Liver (tissue), 9 donors: ENCODE data around the gene C2orf76. TPM values are rescaled to one million over a fixed set of nuclear protein-coding genes. Genes with fewer than 3 reads are reported as not detected.
A peak's percentile ranks its signal among the peaks of the same experiment; 100 is the strongest.

ENCODE experiments used
- DNase-seq: peaks from one replicate; pipeline ENCODE4 v3.0.0-alpha.2; 2017; ENCODE audit warnings: low spot score
- H3K27ac ChIP-seq, 2 donors: one replicate each; pipeline ENCODE4 v1.7.0; 2013; ENCODE audit warnings: inconsistent platforms in 2 of 2, low read length in 2 of 2, control low read depth in 1 of 2, low read depth in 1 of 2, mild to moderate bottlenecking in 1 of 2
- H3K27me3 ChIP-seq, 4 donors: one replicate each; pipeline versions ENCODE4 v1.6.1 to v1.7.0; 2013; ENCODE audit warnings: low read length in 3 of 4, inconsistent platforms in 1 of 4, mild to moderate bottlenecking in 1 of 4, moderate library complexity in 1 of 4; ENCODE audit not compliant: control insufficient read depth in 4 of 4, insufficient read depth in 4 of 4
- H3K36me3 ChIP-seq, 4 donors: one replicate each; pipeline versions ENCODE4 v1.6.1 to v1.7.0; 2013; ENCODE audit warnings: low read length in 3 of 4, mild to moderate bottlenecking in 3 of 4, low read depth in 1 of 4, moderate library complexity in 1 of 4; ENCODE audit not compliant: control insufficient read depth in 4 of 4, insufficient read depth in 3 of 4
- H3K4me1 ChIP-seq, 4 donors: one replicate each; pipeline versions ENCODE4 v1.6.1 to v1.7.0; 2013; ENCODE audit warnings: low read length in 3 of 4, mild to moderate bottlenecking in 3 of 4, moderate library complexity in 1 of 4; ENCODE audit not compliant: control insufficient read depth in 4 of 4, insufficient read depth in 4 of 4
- H3K4me3 ChIP-seq, 3 donors: one replicate each; pipeline versions ENCODE4 v1.6.1 to v1.7.0; 2013; ENCODE audit warnings: low read length in 3 of 3, control low read depth in 1 of 3, low read depth in 1 of 3, mild to moderate bottlenecking in 1 of 3
- H3K9ac ChIP-seq, 2 donors: one replicate each; pipeline ENCODE4 v1.7.0; 2013; ENCODE audit warnings: low read length in 2 of 2, mild to moderate bottlenecking in 2 of 2, moderate library complexity in 2 of 2, control low read depth in 1 of 2, low read depth in 1 of 2
- H3K9me3 ChIP-seq, 4 donors: one replicate each; pipeline versions ENCODE4 v1.6.1 to v1.7.0; 2013; ENCODE audit warnings: low read length in 3 of 4; ENCODE audit not compliant: control insufficient read depth in 4 of 4
- ATF3 ChIP-seq: IDR thresholded peaks from 2 replicates; pipeline ENCODE4 v1.6.1; 2016; ENCODE audit warnings: antibody characterized with exemption
- EGR1 ChIP-seq, 2 donors: IDR thresholded peaks; 2 replicates each; pipeline ENCODE4 v1.6.1; 2016 to 2018; ENCODE audit warnings: antibody characterized with exemption in 2 of 2, low read depth in 2 of 2
- FOXA1 ChIP-seq: IDR thresholded peaks from 2 replicates; pipeline ENCODE4 v1.6.1; 2016; ENCODE audit warnings: antibody characterized with exemption
- FOXA2 ChIP-seq: IDR thresholded peaks from 2 replicates; pipeline ENCODE4 v1.6.1; 2016; ENCODE audit warnings: antibody characterized with exemption
- GABPA ChIP-seq, 2 donors: IDR thresholded peaks in 1 of 2; conservative IDR thresholded peaks in 1 of 2; 2 replicates each; pipeline ENCODE4 v1.6.1; 2016; ENCODE audit warnings: antibody characterized with exemption in 2 of 2, mild to moderate bottlenecking in 1 of 2, moderate library complexity in 1 of 2
- HNF4A ChIP-seq, 2 donors: conservative IDR thresholded peaks; 2 replicates each; pipeline ENCODE4 v1.6.1; 2016; ENCODE audit warnings: antibody characterized with exemption in 2 of 2, mild to moderate bottlenecking in 2 of 2
- HNF4G ChIP-seq: IDR thresholded peaks from 2 replicates; pipeline ENCODE4 v1.6.1; 2016; ENCODE audit warnings: antibody characterized with exemption
- MAX ChIP-seq: IDR thresholded peaks from 2 replicates; pipeline ENCODE4 v1.6.1; 2016; ENCODE audit warnings: antibody characterized with exemption
- NR2F2 ChIP-seq: IDR thresholded peaks from 2 replicates; pipeline ENCODE4 v1.6.1; 2016; ENCODE audit warnings: antibody characterized with exemption
- RAD21 ChIP-seq, 2 donors: IDR thresholded peaks; 2 replicates each; pipeline ENCODE4 v1.6.1; 2016; ENCODE audit warnings: antibody characterized with exemption in 2 of 2, mild to moderate bottlenecking in 2 of 2
- REST ChIP-seq: IDR thresholded peaks from 2 replicates; pipeline ENCODE4 v1.6.1; 2016; ENCODE audit warnings: antibody characterized with exemption, mild to moderate bottlenecking
- RXRA ChIP-seq, 2 donors: IDR thresholded peaks; 2 replicates each; pipeline ENCODE4 v1.6.1; 2017 to 2018; ENCODE audit warnings: antibody characterized with exemption in 2 of 2, mild to moderate bottlenecking in 1 of 2
- SP1 ChIP-seq: IDR thresholded peaks from 2 replicates; pipeline ENCODE4 v1.6.1; 2018; ENCODE audit warnings: antibody characterized with exemption, mild to moderate bottlenecking
- TAF1 ChIP-seq: conservative IDR thresholded peaks from 2 replicates; pipeline ENCODE4 v1.6.1; 2016; ENCODE audit warnings: antibody characterized with exemption, mild to moderate bottlenecking
- YY1 ChIP-seq: IDR thresholded peaks from 2 replicates; pipeline ENCODE4 v1.6.1; 2016; ENCODE audit warnings: antibody characterized with exemption, mild to moderate bottlenecking
- WGBS: extraction: QIAGEN DNeasy Blood & Tissue Kit; methylation state at CpG from one replicate; pipeline ENCODE4 v1.1.7; 2013; 5-methylcytosine and 5-hydroxymethylcytosine counted together
- polyA plus RNA-seq, 2 donors: library from polyadenylated mRNA; stranded (reverse) in 1 of 2; unstranded in 1 of 2; fragments of 200-250 nt in 1 of 2; fragments of >200 nt in 1 of 2; fragmentation: Nextera tagmentation in 1 of 2; extraction: Ambion mirVana in 1 of 2; gene quantifications; one replicate each; pipeline versions ENCODE4 v1.2.1 to v1.2.3, GENCODE V29; 2013 to 2015
- total RNA-seq, 2 donors: library from RNA; depleted of rRNA; stranded (reverse); fragments of >200 nt; gene quantifications; one replicate each; pipeline ENCODE4 v1.2.3, GENCODE V29; 2014
- donor health status: healthy.
- donor health status: healthy.
- donor health status: healthy.
- donor health status: healthy.
- donor health status: healthy.

C2orf76 gene
- total and polyA plus RNA-seq, 4 donors = 2.7 to 6.3 (median 4.6) TPM

GRCh38 chr2:119283873-119284331, 82.7 kb downstream of the C2orf76 start:
- DNase-seq = no peak
- Histone ChIP-seq H3K4me1 (peaks cover 0 to 5% (median under 1%) of the 10 kb centered on the region in 4 donors), H3K4me3 (no peak overlapping the region), H3K36me3 (no peaks in the 10 kb centered on the region), H3K27me3 (no peaks in the 10 kb centered on the region), H3K27ac (no peak overlapping the region), H3K9me3 (no peaks in the 10 kb centered on the region), H3K9ac (no peak overlapping the region)
- TF ChIP-seq REST = peak; percentile 50
- TF ChIP-seq HNF4G = no peak
- TF ChIP-seq HNF4A (conservative IDR thresholded peaks at IDR 0.05) = peak; percentile 21 to 69
- peak in 1 of 2 donors; percentile 40 for TF ChIP-seq GABPA (IDR thresholded peaks at IDR 0.05 in 1 of 2, conservative IDR thresholded peaks at IDR 0.05 in 1 of 2)
- peak; percentile 51 for TF ChIP-seq YY1
- no peak for TF ChIP-seq NR2F2
- no peak for TF ChIP-seq FOXA2
- peak in 1 of 2 donors; percentile 33 for TF ChIP-seq EGR1 (IDR thresholded peaks at IDR 0.05; ENCODE audit: low read depth in 2 of 2)
- TF ChIP-seq MAX = peak; percentile 38
- TF ChIP-seq RXRA (IDR thresholded peaks at IDR 0.05) = peak in 1 of 2 donors; percentile 73
- 59% methylated on average over 10 of the region's 10 CpGs for WGBS

- no peaks in the 10 kb centered on the region for H3K9me3 ChIP-seq
- DNase-seq = no peak
- peaks cover 0 to 5% (median under 1%) of the 10 kb centered on the region in 4 donors for H3K4me1 ChIP-seq
- no peak overlapping the region for H3K27ac ChIP-seq
- no peak for TF ChIP-seq HNF4A (conservative IDR thresholded peaks at IDR 0.05)
- TF ChIP-seq SP1 = no peak
- H3K27me3 ChIP-seq = no peaks in the 10 kb centered on the region
- H3K36me3 ChIP-seq = no peaks in the 10 kb centered on the region
- no peak overlapping the region for H3K4me3 ChIP-seq
- no peak overlapping the region for H3K9ac ChIP-seq
- WGBS = 75% methylated on average over 4 of the region's 4 CpGs
These were observed 83.6 kb downstream of the C2orf76 start for GRCh38 chr2:119282996-119283511.

GRCh38 chr2:119282146-119282995, 84.3 kb downstream of the C2orf76 start:
- H3K9ac ChIP-seq = no peak overlapping the region
- TF ChIP-seq GABPA (IDR thresholded peaks at IDR 0.05 in 1 of 2, conservative IDR thresholded peaks at IDR 0.05 in 1 of 2) = no peak
- no peak for TF ChIP-seq FOXA1
- TF ChIP-seq RXRA (IDR thresholded peaks at IDR 0.05) = no peak
- TF ChIP-seq HNF4G = no peak
- no peak for TF ChIP-seq EGR1 (IDR thresholded peaks at IDR 0.05; ENCODE audit: low read depth in 2 of 2)
- no peak for TF ChIP-seq SP1
- TF ChIP-seq MAX = no peak
- no peak for TF ChIP-seq ATF3
- TF ChIP-seq NR2F2 = no peak
- TF ChIP-seq YY1 = no peak
- TF ChIP-seq RAD21 (IDR thresholded peaks at IDR 0.05) = no peak
- TF ChIP-seq TAF1 = no peak
- 79% methylated on average over 21 of the region's 21 CpGs for WGBS
- H3K36me3 ChIP-seq = no peaks in the 10 kb centered on the region
- no peak for DNase-seq
- H3K4me3 ChIP-seq = no peak overlapping the region
- H3K9me3 ChIP-seq = no peaks in the 10 kb centered on the region
- H3K27ac ChIP-seq = no peak overlapping the region
- peaks cover 0 to 5% (median under 1%) of the 10 kb centered on the region in 4 donors for H3K4me1 ChIP-seq
- H3K27me3 ChIP-seq = no peaks in the 10 kb centered on the region
